HL-60 (cell line): ENCODE results near the gene EYS.

Experiments
- DNase-seq, 2 experiments: peaks; one replicate each; pipeline ENCODE4 v3.0.0-alpha.2; 2010 to 2020; ENCODE audit warnings: low read depth in 1 of 2, low spot score in 1 of 2
- H3K27ac ChIP-seq: fragments of 250-450 bp; sonication (Bioruptor Pico); replicated peaks from 2 replicates; pipeline ENCODE4 v1.5.1; 2020; ENCODE audit warnings: mild to moderate bottlenecking, moderate library complexity
- H3K27me3 ChIP-seq: fragments of 250-450 bp; sonication (Bioruptor Pico); 2 replicates; pipeline ENCODE4 v1.5.1; 2021; ENCODE audit warnings: mild to moderate bottlenecking, moderate library complexity; ENCODE audit not compliant: insufficient read depth, poor library complexity, severe bottlenecking
- H3K4me3 ChIP-seq: replicated peaks from 2 replicates; pipeline ENCODE4 v1.5.1; 2011; ENCODE audit warnings: mild to moderate bottlenecking, control low read depth, low read length; ENCODE audit not compliant: insufficient read depth
- GABPA ChIP-seq: IDR thresholded peaks from 2 replicates; pipeline ENCODE4 v1.6.1; 2012; ENCODE audit warnings: low read depth
- POLR2AphosphoS5 ChIP-seq: IDR thresholded peaks from 2 replicates; pipeline ENCODE4 v1.6.1; 2012; ENCODE audit warnings: low read depth
- REST ChIP-seq: IDR thresholded peaks from 2 replicates; pipeline ENCODE4 v1.6.1; 2012; ENCODE audit warnings: low read depth; ENCODE audit not compliant: insufficient replicate concordance
- SPI1 ChIP-seq: IDR thresholded peaks from 2 replicates; pipeline ENCODE4 v1.6.1; 2012; ENCODE audit warnings: low read depth, mild to moderate bottlenecking, borderline replicate concordance
- TF ChIP-seq, protein P1 (sequence below): IDR thresholded peaks from one replicate; pipeline ENCODE4 v1.5.1; 2011; ENCODE audit warnings: low read length, control low read depth, inconsistent platforms; ENCODE audit not compliant: insufficient read depth

Gene EYS

GRCh38 chr6:65436281-65436680, 270.7 kb downstream of the EYS start:
- Histone ChIP-seq H3K27me3 (no peaks in the 10 kb centered on the region), H3K27ac (no peak overlapping the region), H3K4me3 (no peak overlapping the region)
- no peak for DNase-seq
- TF ChIP-seq POLR2AphosphoS5 (no peak), SPI1 (no peak), GABPA (no peak), REST (no peak)
- TF ChIP-seq, protein P1, sequence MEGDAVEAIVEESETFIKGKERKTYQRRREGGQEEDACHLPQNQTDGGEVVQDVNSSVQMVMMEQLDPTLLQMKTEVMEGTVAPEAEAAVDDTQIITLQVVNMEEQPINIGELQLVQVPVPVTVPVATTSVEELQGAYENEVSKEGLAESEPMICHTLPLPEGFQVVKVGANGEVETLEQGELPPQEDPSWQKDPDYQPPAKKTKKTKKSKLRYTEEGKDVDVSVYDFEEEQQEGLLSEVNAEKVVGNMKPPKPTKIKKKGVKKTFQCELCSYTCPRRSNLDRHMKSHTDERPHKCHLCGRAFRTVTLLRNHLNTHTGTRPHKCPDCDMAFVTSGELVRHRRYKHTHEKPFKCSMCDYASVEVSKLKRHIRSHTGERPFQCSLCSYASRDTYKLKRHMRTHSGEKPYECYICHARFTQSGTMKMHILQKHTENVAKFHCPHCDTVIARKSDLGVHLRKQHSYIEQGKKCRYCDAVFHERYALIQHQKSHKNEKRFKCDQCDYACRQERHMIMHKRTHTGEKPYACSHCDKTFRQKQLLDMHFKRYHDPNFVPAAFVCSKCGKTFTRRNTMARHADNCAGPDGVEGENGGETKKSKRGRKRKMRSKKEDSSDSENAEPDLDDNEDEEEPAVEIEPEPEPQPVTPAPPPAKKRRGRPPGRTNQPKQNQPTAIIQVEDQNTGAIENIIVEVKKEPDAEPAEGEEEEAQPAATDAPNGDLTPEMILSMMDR: no peak

- H3K27ac ChIP-seq: no peak overlapping the region
- H3K27me3 ChIP-seq: no peaks in the 10 kb centered on the region
- H3K4me3 ChIP-seq: no peak overlapping the region
- TF ChIP-seq POLR2AphosphoS5: no peak
- TF ChIP-seq, protein P1: no peak
- no peak for TF ChIP-seq SPI1
- no peak for TF ChIP-seq GABPA
- TF ChIP-seq REST: no peak
- DNase-seq: no peak
Observed at GRCh38 chr6:65416621-65417020, 290.4 kb downstream of the EYS start.

DNA sequence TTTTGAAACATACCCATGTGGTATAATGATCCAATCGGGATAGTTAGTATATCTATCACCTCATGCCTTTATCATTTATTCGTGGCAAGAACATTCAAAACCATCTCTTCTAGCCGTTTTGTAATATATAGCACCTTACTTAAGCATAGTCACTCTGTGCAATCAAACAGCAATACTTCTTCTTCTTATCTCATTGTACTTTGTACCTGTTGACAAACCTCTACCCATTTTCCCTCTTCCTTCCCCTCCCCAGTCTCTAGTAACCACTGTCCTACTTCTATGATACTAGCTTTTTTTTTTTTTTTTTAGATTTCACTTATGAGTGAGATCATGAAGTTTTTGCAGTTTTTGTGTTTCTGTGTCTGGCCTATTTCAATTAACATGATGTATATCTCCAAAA, 296.7 kb downstream of the EYS start:
- no peak overlapping the region for H3K4me3 ChIP-seq
- TF ChIP-seq GABPA (no peak), POLR2AphosphoS5 (no peak), SPI1 (no peak), REST (no peak)
- TF ChIP-seq, protein P1: no peak
- H3K27me3 ChIP-seq: no peaks in the 10 kb centered on the region
- no peak overlapping the region for H3K27ac ChIP-seq
- no peak for DNase-seq
